Activated naive CD4-positive, alpha-beta T cell treated with anti-CD3 and anti-CD28 coated beads for 36 hours (primary cell): ENCODE results near the gene FGF21. TPM values are rescaled to one million over a fixed set of nuclear protein-coding genes. Genes with fewer than 3 reads are reported as not detected.

Experiments
- CTCF ChIA-PET: fragments of 350-600 bp; sonication (Branson Sonifier 250); formaldehyde crosslinking; loops from one replicate; lab custom pipeline; 2021; ENCODE audit warnings: antibody characterized with exemption; lab: Charles Lee
- DNase-seq: peaks from one replicate; pipeline ENCODE4 v3.0.0-alpha.2; 2020
- H3K27ac Mint-ChIP-seq: one replicate; pipeline ENCODE4 v1.8.0; 2021; ENCODE audit warnings: mild to moderate bottlenecking, mixed read lengths
- H3K27me3 Mint-ChIP-seq: one replicate; pipeline ENCODE4 v1.8.0; 2021; ENCODE audit warnings: low read depth, mixed read lengths
- H3K36me3 Mint-ChIP-seq: one replicate; pipeline ENCODE4 v1.8.0; 2021; ENCODE audit warnings: low read depth, mixed read lengths
- H3K4me1 Mint-ChIP-seq: one replicate; pipeline ENCODE4 v1.8.0; 2021; ENCODE audit warnings: low read depth, mixed read lengths
- H3K4me3 Mint-ChIP-seq: one replicate; pipeline ENCODE4 v1.8.0; 2021; ENCODE audit warnings: mild to moderate bottlenecking, moderate library complexity, mixed read lengths
- H3K9me3 Mint-ChIP-seq: one replicate; pipeline ENCODE4 v1.8.0; 2021; ENCODE audit warnings: mixed read lengths
- intact Hi-C: fragments of 100-400 bp; cut with micrococcal nuclease; formaldehyde crosslinking; loops from one replicate; pipeline ENCODE4 v1.15.1; 2023
- total RNA-seq, 2 experiments: library from RNA; stranded (reverse); gene quantifications; one replicate each; pipeline ENCODE4 v1.2.3, GENCODE V29; 2021

FGF21 gene
- total RNA-seq, 2 experiments from 2014 or later: not detected

DNA sequence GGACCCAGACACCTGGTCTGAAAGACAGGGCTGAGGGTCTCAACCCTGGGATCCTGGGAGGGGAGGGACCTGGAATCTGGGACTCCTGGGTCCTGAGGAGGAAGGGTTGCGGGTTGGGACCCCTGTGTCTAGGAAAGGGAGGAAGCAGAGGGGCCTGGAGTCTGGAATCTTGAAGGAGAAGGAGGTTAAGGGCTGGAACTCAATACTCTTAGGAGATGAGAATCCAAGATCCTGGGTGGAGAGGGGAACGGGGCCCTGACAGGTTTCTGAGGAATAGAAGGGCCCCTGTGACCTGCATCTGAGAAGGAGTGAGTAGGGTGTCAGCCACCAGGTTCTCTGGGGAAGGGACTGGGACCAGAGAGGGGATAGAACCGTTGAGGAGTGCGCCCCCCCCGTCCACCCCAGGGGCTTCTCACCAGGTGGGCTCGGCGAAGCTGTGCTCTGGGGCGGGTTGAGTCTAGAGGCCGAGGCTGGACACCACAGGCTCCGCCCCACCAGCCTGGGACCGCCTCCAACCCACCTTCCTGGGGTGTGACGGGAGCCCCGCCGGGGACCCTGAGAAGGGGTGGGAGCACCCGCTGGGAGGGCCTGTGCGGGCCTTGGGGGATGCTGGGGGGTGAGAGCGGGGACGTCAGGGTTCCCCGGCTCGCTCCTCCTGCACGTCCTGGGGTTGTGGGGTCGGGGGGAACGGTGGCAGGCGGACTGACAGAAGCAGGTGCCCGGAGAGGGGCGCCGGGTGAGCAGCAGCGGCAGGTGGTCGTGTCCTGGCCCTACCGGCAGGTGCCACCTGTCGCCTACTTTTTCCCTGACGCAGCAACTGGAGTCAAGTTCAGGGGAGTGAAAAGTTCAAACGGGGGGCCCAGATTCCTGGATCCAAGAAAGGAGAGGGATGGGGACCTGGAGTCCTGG is 35.8 kb upstream of the FGF21 start, which contains the start of gene MAMSTR:
TSS of gene MAMSTR (minus strand) at position 463 of the 909 bp plus-strand sequence. CDS start 694 bp downstream, outside the sequence.
- Mint-ChIP-seq H3K9me3 (no peaks in the 10 kb centered on the region), H3K4me1 (peaks cover 13% of the 10 kb centered on the region), H3K36me3 (no peaks in the 10 kb centered on the region), H3K27me3 (no peaks in the 10 kb centered on the region), H3K4me3 (peak within 1 kb of the TSS; percentile 82), H3K27ac (peak within 1 kb of the TSS; percentile 92)
- intact Hi-C loops: no loop called here
- CTCF ChIA-PET: no interaction called here
- no peak for DNase-seq

DNA sequence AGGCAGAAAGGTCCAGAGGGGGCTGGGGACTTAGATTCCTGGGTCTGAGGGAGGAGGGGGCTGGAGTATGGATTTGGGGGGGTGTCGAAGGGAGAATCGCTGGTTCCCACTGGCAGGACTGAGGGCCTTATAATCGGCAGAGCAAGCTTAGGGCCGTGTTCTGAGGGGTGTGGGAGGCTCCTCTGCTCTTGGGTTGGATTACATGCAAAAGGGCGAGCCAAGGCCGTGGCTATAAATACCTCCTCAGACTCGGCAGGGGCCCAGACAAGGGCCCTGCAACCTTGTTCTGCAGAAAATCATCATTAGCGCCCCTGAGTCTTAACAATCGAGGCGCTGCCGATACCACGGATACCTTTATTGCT is 35.1 kb upstream of the FGF21 start:
- CTCF ChIA-PET: interaction anchor here (0.7 kb wide), 1 partner anchor 329 kb away, joined by 3 read pairs; no protein-coding TSS in a partner anchor
- Mint-ChIP-seq H3K27ac (peak overlapping the region; percentile 92), H3K4me1 (peaks cover 14% of the 10 kb centered on the region), H3K9me3 (peaks cover 3% of the 10 kb centered on the region), H3K27me3 (no peaks in the 10 kb centered on the region), H3K4me3 (peak overlapping the region; percentile 82), H3K36me3 (peaks cover 4% of the 10 kb centered on the region)
- DNase-seq: no peak
- intact Hi-C loops: no loop called here

DNA sequence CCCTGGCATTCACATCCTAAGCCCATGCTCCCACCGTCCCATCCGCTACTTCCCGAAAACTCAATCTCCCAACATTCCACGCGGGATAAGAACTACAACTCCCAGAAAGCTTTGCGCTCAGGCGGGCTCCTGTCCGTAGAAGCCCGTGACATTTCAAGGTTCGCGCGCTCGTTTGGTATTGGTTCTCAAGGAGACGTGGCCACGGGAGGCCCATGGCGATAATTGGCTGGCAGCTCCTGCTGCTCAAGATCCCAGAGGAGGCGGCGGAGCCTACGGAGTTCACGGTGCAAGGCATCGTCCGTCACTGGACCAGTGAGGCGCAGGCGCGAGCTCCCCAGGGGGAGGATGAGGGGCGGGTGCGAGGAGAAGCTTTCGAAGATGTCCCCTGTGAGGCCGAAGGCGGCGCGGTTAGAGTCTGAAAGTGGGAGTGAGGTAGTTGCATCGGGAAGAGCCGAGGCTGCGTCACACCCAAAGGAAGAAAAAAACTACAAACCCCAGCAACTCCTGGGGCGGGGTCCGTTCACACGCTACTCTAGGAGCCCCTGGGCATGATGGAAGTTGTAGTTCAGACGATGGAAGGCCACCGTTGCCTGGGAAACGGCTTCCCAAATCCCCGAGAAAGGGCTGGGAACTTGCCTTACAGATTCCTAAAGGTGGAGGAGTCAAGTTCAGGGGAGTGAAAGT is 34.6 kb upstream of the FGF21 start:
- peak; percentile 98 for DNase-seq
- CTCF ChIA-PET: interaction anchor here (0.6 to 0.7 kb wide), 2 partner anchors 67 to 329 kb away, joined by 3 to 4 read pairs; no protein-coding TSS in a partner anchor
- peak overlapping the region; percentile 92 for H3K27ac Mint-ChIP-seq
- H3K4me1 Mint-ChIP-seq: peaks cover 19% of the 10 kb centered on the region
- peak overlapping the region; percentile 82 for H3K4me3 Mint-ChIP-seq
- H3K36me3 Mint-ChIP-seq: peaks cover 8% of the 10 kb centered on the region
- intact Hi-C loops: no loop called here
- peaks cover 5% of the 10 kb centered on the region for H3K9me3 Mint-ChIP-seq
- H3K27me3 Mint-ChIP-seq: no peaks in the 10 kb centered on the region

DNA sequence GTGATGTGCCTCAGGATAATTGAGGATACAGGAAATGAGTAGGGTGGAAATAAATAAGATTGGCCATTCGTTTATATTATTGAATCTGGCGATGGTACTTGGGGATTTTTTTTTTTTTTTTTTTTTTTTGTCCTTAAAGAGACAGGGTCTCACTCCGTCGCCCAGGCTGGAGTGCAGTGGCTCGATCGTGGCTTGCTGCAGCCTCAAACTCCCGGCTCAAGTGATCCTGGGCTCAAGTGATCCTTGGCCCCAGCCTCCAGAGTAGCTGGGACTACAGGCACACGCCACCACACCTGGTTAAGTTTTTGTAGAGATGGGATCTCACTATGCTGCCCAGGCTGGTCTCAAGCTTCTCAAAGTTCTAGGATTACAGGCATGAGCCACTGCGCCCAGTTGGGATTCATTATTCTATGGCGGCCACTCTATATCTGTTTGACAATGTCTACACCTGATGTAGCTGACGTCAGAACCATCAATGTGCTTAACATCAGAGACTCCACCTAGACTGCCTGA is 33.1 kb upstream of the FGF21 start:
- Mint-ChIP-seq H3K4me3 (peak overlapping the region; percentile 32), H3K36me3 (peaks cover 18% of the 10 kb centered on the region), H3K9me3 (peaks cover 11% of the 10 kb centered on the region), H3K27ac (no peak overlapping the region), H3K4me1 (peaks cover 26% of the 10 kb centered on the region), H3K27me3 (no peaks in the 10 kb centered on the region)
- intact Hi-C loops: no loop called here
- DNase-seq: no peak
- CTCF ChIA-PET: no interaction called here

DNA sequence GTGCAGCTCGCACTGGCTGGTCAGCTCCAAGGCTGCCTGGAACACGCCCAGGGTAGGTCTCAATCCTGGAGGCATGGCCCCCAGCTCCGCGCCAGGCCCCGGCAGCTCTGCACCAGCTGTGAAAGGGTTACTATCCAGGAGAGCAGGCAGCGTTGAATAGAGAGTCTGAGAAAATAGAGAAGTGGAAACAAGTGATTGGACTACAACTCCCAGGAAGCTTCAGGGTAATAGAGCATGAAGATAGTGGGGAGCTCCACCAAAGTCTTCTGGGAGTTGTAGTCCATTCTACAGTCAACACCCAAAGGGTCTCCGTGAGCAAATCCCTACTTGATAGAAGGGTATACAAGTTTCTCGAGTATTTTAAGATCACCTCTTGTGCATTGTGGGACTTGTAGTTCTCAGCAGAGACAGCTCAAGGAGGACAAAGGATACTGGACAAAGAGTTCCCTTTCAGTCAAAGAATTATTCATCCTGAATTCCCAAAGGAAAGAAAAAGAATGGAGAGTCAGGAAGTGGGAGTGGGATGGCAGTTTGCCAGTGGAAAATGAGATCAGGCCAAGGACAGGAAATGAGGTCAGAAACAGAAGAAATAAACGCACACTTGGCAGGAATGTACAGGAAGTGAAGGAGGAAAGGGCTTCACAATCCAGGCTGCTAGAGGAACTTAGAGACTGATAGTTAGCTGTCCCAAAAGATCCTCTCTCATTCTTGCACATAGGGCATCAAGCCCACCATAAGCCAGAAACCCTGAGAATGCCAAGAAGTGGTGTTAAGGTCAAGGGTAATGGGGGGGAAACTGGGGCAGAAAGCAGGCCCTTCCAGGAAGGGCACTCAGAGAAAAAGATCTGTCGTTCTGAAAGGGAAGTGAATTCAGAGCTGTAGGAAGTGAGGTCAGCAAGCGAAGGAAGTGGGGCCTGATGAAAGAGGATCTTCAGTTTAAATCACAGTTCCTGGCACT is 30.2 kb upstream of the FGF21 start:
- H3K27me3 Mint-ChIP-seq: no peaks in the 10 kb centered on the region
- DNase-seq: peak; percentile 52
- peaks cover 11% of the 10 kb centered on the region for H3K9me3 Mint-ChIP-seq
- peaks cover 18% of the 10 kb centered on the region for H3K36me3 Mint-ChIP-seq
- CTCF ChIA-PET: interaction anchor here (0.6 to 1.6 kb wide), 4 partner anchors 45 to 746 kb away, joined by 3 to 6 read pairs (median 3); no protein-coding TSS in a partner anchor
- intact Hi-C loops: no loop called here
- H3K4me3 Mint-ChIP-seq: peak overlapping the region; percentile 44
- H3K27ac Mint-ChIP-seq: peak overlapping the region; percentile 91
- H3K4me1 Mint-ChIP-seq: peaks cover 26% of the 10 kb centered on the region

DNA sequence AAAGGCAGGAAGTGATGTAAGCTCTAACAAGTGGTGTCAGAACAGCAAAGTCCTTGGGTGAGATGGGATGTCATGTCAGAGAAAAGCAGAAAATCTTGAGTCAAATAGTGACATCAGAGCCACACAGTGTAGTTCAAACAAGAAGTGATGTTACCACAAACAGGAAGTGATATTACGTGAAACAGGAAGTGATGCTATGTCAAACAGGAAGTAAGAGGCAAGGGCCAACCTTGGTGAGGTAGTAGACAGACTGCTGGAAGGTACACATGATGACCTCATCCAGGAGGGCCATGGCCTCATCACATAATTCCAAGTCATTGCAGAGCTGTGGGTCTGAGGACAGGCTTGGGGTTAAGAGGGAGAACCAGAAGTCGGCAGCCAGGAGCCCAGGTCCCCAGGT is 28.8 kb upstream of the FGF21 start:
- H3K27me3 Mint-ChIP-seq: no peaks in the 10 kb centered on the region
- CTCF ChIA-PET: interaction anchor here (1.1 kb wide), 1 partner anchor 12 kb away, joined by 6 read pairs; no protein-coding TSS in a partner anchor
- H3K27ac Mint-ChIP-seq: peak overlapping the region; percentile 80
- intact Hi-C loops: no loop called here
- H3K4me3 Mint-ChIP-seq: no peak overlapping the region
- peaks cover 18% of the 10 kb centered on the region for H3K36me3 Mint-ChIP-seq
- peaks cover 21% of the 10 kb centered on the region for H3K4me1 Mint-ChIP-seq
- peaks cover 11% of the 10 kb centered on the region for H3K9me3 Mint-ChIP-seq
- peak; percentile 48 for DNase-seq

DNA sequence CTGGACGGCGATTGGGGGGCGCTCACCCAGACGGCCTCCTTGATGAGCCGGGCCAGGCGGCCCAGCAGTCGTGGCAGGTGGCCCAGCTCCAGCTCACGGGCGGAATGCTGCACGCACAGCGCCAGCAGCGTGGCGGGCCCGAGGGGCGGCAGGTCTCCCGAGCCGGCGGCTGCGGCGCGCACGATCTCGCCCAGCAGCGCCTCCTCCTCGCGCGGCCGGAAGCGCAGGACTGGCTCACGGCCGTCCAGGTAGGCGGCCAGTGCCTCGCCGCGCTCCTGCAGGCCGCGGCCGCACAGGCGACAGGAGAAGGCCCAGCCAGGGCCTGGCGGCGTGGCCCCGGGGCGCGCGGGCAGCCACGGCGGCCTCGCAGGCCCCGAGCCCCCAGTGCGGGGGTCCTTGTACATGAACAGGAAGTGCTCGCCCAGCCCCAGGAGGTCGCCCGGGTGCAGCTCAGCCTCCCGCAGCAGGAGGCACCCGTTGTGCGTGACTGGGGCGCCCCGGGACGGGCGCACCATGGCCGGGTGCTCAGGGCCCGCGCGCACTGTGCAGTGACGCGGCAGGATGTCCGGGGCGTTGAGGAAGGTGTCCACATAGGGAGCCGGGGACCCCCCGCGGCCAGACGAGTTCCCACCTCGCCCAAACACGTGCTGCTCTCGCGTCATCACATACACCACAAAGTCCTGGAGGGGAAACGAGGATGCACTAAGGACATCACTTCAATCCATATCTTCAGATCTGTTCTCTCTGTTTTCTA is 26.2 kb upstream of the FGF21 start:
- intact Hi-C loops: no loop called here

DNA sequence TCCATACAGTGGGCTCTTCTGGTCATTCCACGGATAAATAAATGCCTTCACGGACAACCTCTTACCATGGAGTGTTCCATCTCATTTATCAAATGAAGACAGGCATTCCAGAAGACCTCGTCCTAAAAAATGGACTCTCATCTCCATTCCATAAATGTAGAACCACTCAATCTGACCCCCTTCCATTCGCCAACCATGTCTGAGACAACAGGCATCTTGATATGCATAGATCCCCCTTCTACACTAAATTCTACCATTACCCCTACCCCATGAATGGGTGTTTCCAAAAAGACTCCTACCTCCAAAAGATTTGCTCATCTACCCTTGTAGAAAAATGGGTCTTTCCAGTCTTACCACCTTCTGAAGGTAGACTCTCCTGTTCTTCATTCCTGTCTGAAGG is 23.9 kb upstream of the FGF21 start:
- intact Hi-C loops: no loop called here
- no peak for DNase-seq
- CTCF ChIA-PET: no interaction called here
- Mint-ChIP-seq H3K36me3 (peaks cover 7% of the 10 kb centered on the region), H3K4me3 (no peak overlapping the region), H3K4me1 (peaks cover 3% of the 10 kb centered on the region), H3K27me3 (no peaks in the 10 kb centered on the region), H3K27ac (no peak overlapping the region), H3K9me3 (peaks cover 3% of the 10 kb centered on the region)

More for the DNA sequence above, 26.2 kb upstream of the FGF21 start:
- peaks cover 17% of the 10 kb centered on the region for H3K4me1 Mint-ChIP-seq
- CTCF ChIA-PET: no interaction called here
- no peak overlapping the region for H3K27ac Mint-ChIP-seq
- H3K36me3 Mint-ChIP-seq: peaks cover 18% of the 10 kb centered on the region
- H3K27me3 Mint-ChIP-seq: no peaks in the 10 kb centered on the region
- H3K9me3 Mint-ChIP-seq: peaks cover 11% of the 10 kb centered on the region
- H3K4me3 Mint-ChIP-seq: no peak overlapping the region
- DNase-seq: no peak

DNA sequence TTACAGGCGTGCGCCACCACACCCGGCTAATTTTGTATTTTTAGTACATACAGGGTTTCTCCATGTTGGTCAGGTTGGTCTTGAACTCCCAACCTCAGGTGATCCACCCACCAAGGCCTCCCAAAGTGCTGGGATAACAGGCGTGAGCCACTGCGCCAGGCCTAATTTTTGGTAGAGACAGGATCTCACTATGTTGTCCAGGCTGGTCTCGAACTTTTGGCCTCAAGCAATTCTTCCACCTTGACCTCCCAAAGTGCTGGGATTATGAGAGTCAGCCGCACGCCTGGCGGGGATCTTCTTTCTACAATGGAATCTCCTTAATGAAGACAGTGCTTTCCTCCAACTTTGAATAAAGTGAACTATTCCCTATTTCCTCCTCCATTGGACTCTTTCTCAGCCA is 20.7 kb upstream of the FGF21 start:
- no peaks in the 10 kb centered on the region for H3K27me3 Mint-ChIP-seq
- no peak overlapping the region for H3K27ac Mint-ChIP-seq
- peaks cover 4% of the 10 kb centered on the region for H3K4me1 Mint-ChIP-seq
- no peaks in the 10 kb centered on the region for H3K36me3 Mint-ChIP-seq
- H3K4me3 Mint-ChIP-seq: no peak overlapping the region
- H3K9me3 Mint-ChIP-seq: no peaks in the 10 kb centered on the region
- CTCF ChIA-PET: no interaction called here
- no peak for DNase-seq
- intact Hi-C loops: no loop called here

DNA sequence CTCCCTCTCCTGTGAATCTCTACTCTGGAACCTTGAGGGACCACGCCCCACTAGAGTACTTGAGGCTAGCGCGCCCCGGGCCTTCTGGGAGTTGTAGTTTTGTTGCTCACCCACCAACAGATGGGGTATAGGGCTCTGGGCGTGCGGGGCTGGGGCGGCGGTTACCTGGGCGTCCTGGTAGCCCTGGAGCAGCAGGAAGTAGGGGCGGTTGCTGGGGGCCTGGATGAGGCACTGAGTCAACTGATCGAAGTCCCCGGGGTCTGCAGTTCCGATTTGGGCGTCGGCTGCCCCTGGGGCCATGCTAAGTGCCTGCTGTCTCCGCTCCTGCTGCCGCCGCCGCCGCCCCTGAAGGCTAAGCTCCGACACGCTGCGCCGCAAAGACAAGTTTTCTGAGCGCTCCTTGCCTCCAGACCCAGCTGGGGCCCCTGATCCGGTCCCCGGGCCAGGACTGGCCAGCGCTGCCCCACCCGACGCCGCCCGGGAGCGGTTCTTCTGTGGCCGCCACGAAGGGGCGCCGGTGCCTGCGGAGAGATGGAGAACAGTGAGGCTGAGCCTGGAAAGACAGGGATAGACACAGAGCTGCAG is 20.2 kb upstream of the FGF21 start:
- CTCF ChIA-PET: no interaction called here

More for the DNA sequence above, 20.2 kb upstream of the FGF21 start:
- intact Hi-C loops: no loop called here
- Mint-ChIP-seq H3K27me3 (peaks cover 4% of the 10 kb centered on the region), H3K36me3 (no peaks in the 10 kb centered on the region), H3K9me3 (no peaks in the 10 kb centered on the region), H3K27ac (no peak overlapping the region), H3K4me1 (peaks cover 7% of the 10 kb centered on the region), H3K4me3 (no peak overlapping the region)
- DNase-seq: no peak
